Subcutaneous adipose tissue (tissue), 4 donors: ENCODE results near the gene RAD51B. TPM values are rescaled to one million over a fixed set of nuclear protein-coding genes. Genes with fewer than 3 reads are reported as not detected.

ENCODE experiments used
- total RNA-seq, 4 donors: library from RNA; depleted of rRNA; stranded (reverse); fragments of >200 nt; gene quantifications; one replicate each; pipeline ENCODE4 v1.1.0, GENCODE V29; 2016
- TF ChIP-seq, protein P1 (sequence below): fragments of 450-650 bp; IDR thresholded peaks from one replicate; pipeline ENCODE4 v1.5.1; 2016; ENCODE audit warnings: low read depth, mild to moderate bottlenecking, control low read depth, antibody characterized with exemption, moderate library complexity

The RAD51B gene
- total RNA-seq, 4 donors from 2014 or later, result 9.7 to 24.1 (median 16.7) TPM

DNA sequence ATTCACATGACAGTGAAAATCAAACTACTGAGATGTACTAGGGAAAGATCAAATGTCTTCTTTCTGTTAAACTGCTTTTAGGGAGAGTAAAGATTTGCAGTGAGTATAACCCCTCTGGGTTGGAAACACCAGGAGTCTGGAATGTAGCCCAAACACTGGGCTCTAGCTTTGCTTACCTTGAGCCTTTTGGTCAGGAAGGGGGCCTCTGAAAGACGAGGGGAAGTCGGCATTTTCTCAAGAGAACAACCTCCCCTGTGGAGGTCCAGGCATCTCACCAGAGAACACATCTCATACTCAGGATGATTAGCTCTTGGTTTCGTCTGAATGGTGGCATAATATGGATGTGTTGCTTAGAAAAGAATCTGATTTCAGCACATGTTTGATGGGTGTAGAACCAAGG lies 804.2 kb downstream of the RAD51B start:
- TF ChIP-seq, protein P1, sequence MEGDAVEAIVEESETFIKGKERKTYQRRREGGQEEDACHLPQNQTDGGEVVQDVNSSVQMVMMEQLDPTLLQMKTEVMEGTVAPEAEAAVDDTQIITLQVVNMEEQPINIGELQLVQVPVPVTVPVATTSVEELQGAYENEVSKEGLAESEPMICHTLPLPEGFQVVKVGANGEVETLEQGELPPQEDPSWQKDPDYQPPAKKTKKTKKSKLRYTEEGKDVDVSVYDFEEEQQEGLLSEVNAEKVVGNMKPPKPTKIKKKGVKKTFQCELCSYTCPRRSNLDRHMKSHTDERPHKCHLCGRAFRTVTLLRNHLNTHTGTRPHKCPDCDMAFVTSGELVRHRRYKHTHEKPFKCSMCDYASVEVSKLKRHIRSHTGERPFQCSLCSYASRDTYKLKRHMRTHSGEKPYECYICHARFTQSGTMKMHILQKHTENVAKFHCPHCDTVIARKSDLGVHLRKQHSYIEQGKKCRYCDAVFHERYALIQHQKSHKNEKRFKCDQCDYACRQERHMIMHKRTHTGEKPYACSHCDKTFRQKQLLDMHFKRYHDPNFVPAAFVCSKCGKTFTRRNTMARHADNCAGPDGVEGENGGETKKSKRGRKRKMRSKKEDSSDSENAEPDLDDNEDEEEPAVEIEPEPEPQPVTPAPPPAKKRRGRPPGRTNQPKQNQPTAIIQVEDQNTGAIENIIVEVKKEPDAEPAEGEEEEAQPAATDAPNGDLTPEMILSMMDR, result no peak

DNA sequence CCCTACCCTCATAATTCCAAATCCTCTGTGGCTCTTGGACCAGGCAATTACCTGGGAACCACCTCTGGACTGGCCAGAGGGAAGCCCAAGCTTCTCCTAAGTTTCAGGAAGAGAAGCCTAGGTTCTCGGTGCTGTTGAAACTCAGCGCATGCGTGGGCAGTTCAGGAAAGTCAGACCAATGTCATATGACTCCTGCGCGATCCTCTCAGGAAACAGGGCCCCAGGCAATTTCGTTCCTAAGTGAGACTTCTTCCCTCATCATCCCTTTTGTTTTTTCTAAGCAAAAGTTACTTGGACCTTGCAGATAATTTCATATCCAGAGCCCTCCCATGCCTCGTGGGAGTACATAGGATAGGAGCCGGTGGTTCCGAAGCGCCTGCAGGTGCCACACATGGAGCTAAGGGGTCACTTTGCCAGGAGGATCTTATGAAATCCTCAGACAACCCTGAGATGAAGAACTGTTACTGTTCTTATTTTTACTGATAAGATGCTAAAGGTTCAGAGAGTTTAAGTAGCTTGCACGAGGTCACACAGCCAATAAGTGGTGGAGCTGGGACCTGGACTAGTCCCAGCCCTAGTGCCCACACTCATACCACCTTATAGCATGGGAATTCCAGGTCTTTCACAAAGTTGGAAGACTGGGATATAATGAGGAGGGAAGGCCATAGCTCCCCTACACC lies 805.1 kb downstream of the RAD51B start:
- TF ChIP-seq, protein P1, result no peak

DNA sequence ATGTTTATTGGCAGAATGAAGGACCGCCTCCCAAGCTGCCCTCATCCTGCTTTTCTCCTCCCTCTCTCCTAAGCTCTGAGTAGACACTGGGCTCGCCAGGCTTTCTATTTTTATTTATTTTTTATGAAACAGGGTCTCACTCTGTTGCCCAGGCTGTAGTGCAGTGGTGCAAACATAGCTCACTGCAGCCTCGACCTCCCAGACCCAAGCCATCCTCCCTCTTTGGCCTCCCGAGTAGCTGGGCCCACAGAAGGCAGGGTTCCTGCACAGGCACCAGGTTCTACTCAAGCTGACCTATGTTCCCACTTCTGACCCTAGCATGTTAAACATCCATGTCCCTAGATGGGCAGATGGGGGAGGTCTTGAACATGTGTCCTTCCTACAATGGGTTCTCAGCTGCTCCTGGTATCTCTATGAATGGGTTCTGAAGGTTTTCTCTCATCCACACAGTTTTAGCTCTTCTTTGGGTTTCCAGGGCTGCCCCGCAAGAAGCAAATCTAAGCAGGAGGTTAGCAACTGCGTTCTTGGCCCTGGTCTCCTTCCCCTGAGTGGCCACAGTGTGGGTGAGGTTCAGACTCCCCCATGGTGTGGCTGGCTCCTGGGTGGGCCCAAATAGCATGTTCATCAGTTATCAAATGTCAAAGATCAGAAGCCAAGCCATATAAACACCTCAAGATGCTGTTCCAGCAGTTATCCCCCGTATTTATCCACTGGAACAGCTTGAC lies 805.9 kb downstream of the RAD51B start:
- TF ChIP-seq, protein P1, result no peak

DNA sequence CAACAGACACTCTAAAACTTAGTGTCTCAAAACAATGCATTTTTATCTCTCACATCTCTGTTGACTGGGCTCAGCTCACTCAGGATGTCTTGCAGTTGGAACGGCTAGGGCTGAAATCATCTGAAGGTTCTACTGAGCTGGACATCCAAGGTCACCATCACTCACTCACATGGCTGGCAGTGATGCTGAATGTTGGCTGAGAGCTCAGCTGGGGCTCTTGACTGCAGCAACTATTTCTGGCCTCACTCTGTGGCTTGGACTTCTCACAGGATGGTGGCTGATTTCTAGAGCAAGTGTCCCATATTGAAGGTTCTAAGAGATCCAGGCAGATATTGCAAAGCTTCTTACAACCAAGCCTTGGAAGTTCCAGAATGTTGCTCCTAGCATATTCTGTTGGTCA lies 806.8 kb downstream of the RAD51B start:
- TF ChIP-seq, protein P1, result no peak

DNA sequence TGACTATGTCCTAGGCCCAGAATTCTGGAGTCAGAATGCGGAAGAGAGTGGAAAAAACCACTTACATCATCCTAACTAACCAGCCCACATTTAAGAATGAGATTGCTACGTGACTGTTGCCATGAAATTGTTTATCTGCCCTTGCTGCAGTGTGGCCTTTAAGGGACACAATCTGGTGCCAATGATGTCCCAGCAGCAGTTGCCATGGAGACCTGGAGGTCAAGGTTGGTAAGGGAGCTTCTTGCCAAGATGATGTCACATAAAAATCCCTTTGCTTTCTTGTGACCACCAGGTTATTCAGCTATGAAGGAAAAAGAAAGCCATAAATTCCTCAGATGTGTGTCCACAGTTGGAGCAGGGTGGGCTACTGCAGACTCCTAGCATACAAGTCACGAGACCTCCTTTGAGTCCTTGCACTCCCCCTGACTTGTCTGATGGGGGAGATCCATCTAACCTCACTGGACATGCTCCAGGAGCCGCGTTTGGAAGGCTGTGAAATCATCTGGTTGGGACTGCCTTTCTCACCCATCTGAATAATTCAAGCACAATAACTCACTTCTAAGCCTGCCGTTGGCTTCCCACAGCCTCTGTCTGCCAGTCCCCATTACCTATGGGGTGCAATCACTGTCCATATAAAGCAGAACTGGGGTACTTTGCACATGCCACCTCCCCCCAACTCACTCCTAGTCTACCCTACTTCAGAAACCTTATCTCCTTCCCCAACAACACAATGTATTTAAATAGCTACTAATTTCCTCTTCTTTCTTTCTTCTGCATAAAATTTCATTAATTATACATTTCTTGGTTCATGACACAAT lies 807.7 kb downstream of the RAD51B start:
- TF ChIP-seq, protein P1, result no peak

- TF ChIP-seq, protein P1, result no peak
Measured at GRCh38 chr14:68627868-68628604, 808.5 kb downstream of the RAD51B start.
